DOHH2 (cell line): ENCODE measurements around the gene MIPOL1.
"Not testable (repeated sequence)": the region's sequence is repeated elsewhere in the genome, so short reads cannot be mapped to it uniquely, and the experiment has no call there.

Experiments used
- H3F3A ChIP-seq: fragments of 200-600 bp; sonication (generic), shearing (Covaris generic); 2 replicates; pipeline ENCODE4 v1.6.0; 2016; ENCODE audit warnings: antibody characterized with exemption, mild to moderate bottlenecking; ENCODE audit not compliant: control insufficient read depth, insufficient read depth
- H3K27ac ChIP-seq: fragments of 200-600 bp; sonication (generic); 2 replicates; pipeline ENCODE4 v1.5.1; 2014; ENCODE audit warnings: low read depth, mild to moderate bottlenecking, low read length, moderate library complexity
- H3K27me3 ChIP-seq: fragments of 200-600 bp; sonication (generic); 2 replicates; pipeline ENCODE4 v1.6.1; 2014; ENCODE audit warnings: mild to moderate bottlenecking, low read length, mixed read lengths; ENCODE audit not compliant: control insufficient read depth
- H3K36me3 ChIP-seq: fragments of 200-600 bp; sonication (generic); 2 replicates; pipeline ENCODE4 v1.6.1; 2014; ENCODE audit warnings: mild to moderate bottlenecking, low read length, moderate library complexity, mixed read lengths; ENCODE audit not compliant: control insufficient read depth
- H3K4me1 ChIP-seq: fragments of 200-600 bp; sonication (generic); 2 replicates; pipeline ENCODE4 v1.6.1; 2014; ENCODE audit warnings: mild to moderate bottlenecking, low read length, mixed read lengths; ENCODE audit not compliant: control insufficient read depth
- H3K4me2 ChIP-seq: fragments of 200-600 bp; sonication (generic); 2 replicates; pipeline ENCODE4 v1.6.0; 2014; ENCODE audit warnings: mild to moderate bottlenecking, low read length, moderate library complexity
- H3K4me3 ChIP-seq: fragments of 200-600 bp; sonication (generic); 2 replicates; pipeline ENCODE4 v1.5.1; 2014; ENCODE audit warnings: mild to moderate bottlenecking, low read length, mixed read lengths
- H3K79me2 ChIP-seq: fragments of 200-600 bp; sonication (generic); 2 replicates; pipeline ENCODE4 v1.6.1; 2014; ENCODE audit warnings: mild to moderate bottlenecking, low read length, mixed read lengths; ENCODE audit not compliant: control insufficient read depth
- H3K9me2 ChIP-seq: fragments of 200-600 bp; sonication (generic); replicated peaks from 2 replicates; pipeline ENCODE4 v1.6.1; 2014; ENCODE audit warnings: mild to moderate bottlenecking, low read length, mixed read lengths; ENCODE audit not compliant: control insufficient read depth
- H3K9me3 ChIP-seq: fragments of 200-600 bp; sonication (generic); 2 replicates; pipeline ENCODE4 v1.6.1; 2014; ENCODE audit warnings: antibody characterized with exemption, low read length, mixed read lengths; ENCODE audit not compliant: control insufficient read depth, insufficient read depth
- H4K20me1 ChIP-seq: fragments of 200-600 bp; sonication (generic); 2 replicates; pipeline ENCODE4 v1.6.0; 2014; ENCODE audit warnings: low read depth, mild to moderate bottlenecking, antibody characterized with exemption, low read length, moderate library complexity; ENCODE audit not compliant: control insufficient read depth, insufficient read depth
- CTCF ChIP-seq: fragments of 200-600 bp; sonication (generic); IDR thresholded peaks from one replicate; pipeline ENCODE4 v1.5.1; 2014; ENCODE audit warnings: antibody characterized with exemption, mild to moderate bottlenecking, low read depth, low read length; ENCODE audit not compliant: poor library complexity, severe bottlenecking
- EZH2phosphoT487 ChIP-seq: fragments of 200-600 bp; sonication (generic); IDR thresholded peaks from 2 replicates; pipeline ENCODE4 v1.6.1; 2017; ENCODE audit warnings: borderline replicate concordance, mild to moderate bottlenecking, antibody characterized with exemption, low read length, moderate library complexity, mixed read lengths

The MIPOL1 gene

DNA sequence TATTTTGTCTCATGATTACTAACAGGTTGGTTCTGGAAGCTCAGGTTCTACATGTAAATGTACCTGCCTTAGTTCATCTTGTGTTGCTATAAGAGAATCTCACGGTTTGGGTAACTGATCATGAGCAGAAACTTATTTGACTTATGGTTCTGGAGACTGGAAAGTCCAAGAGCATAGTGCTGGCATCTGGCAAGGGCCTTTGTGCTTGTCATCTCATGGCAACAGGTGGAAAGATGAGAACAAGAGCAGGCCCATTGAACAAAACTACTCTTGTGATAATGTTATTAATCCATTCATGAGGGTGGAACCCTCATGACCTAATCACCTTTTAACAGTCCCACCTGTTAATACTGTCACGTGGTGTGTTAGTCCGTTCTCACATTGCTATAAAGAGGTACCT lies 23.3 kb downstream of the MIPOL1 start:
- no peaks in the 10 kb centered on the region for H4K20me1 ChIP-seq
- H3K4me1 ChIP-seq = no peaks in the 10 kb centered on the region
- H3K79me2 ChIP-seq = no peaks in the 10 kb centered on the region
- H3K27me3 ChIP-seq = no peaks in the 10 kb centered on the region
- H3K9me2 ChIP-seq = no peaks in the 10 kb centered on the region
- TF ChIP-seq EZH2phosphoT487 = no peak
- TF ChIP-seq CTCF = no peak
- no peaks in the 10 kb centered on the region; the same call in 1 of the 2 replicates for H3K9me3 ChIP-seq
- H3K27ac ChIP-seq = no peak overlapping the region
- H3K4me2 ChIP-seq = no peak overlapping the region
- H3F3A ChIP-seq = no peaks in the 10 kb centered on the region
- H3K36me3 ChIP-seq = no peaks in the 10 kb centered on the region
- H3K4me3 ChIP-seq = no peak overlapping the region

GRCh38 chr14:37223947-37224474 lies 26.3 kb downstream of the MIPOL1 start:
- TF ChIP-seq EZH2phosphoT487 = no peak
- TF ChIP-seq CTCF = no peak
- H3K27me3 ChIP-seq = no peaks in the 10 kb centered on the region
- H3K27ac ChIP-seq = no peak overlapping the region
- no peaks in the 10 kb centered on the region for H3F3A ChIP-seq
- H3K4me3 ChIP-seq = no peak overlapping the region
- H3K36me3 ChIP-seq = no peaks in the 10 kb centered on the region
- no peaks in the 10 kb centered on the region for H4K20me1 ChIP-seq
- no peaks in the 10 kb centered on the region for H3K4me1 ChIP-seq
- no peaks in the 10 kb centered on the region; the same call in 1 of the 2 replicates for H3K9me3 ChIP-seq
- H3K9me2 ChIP-seq = no peaks in the 10 kb centered on the region
- H3K79me2 ChIP-seq = no peaks in the 10 kb centered on the region
- no peak overlapping the region for H3K4me2 ChIP-seq

DNA sequence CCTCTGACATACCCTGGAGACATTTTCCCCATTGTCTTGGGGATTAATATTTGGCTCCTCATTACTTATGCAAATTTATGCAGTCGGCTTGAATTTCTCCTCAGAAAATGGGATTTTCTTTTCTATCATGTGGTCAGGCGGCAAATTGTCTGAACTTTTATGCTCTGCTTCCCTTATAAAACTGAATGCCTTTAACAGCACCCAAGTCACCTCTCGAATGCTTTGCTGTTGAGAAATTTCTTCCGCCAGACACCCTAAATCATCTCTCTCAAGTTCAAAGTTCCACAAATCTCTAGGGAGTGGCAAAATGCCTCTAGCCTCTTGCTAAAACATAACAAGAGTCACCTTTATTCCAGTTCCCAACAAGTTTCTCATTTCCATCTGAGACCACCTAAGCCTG lies 27.9 kb downstream of the MIPOL1 start:
- H3K9me2 ChIP-seq, H3K4me1 ChIP-seq, H3K79me2 ChIP-seq, H3K4me2 ChIP-seq, H3K9me3 ChIP-seq, H4K20me1 ChIP-seq, H3K36me3 ChIP-seq, H3F3A ChIP-seq, H3K4me3 ChIP-seq, H3K27me3 ChIP-seq, H3K27ac ChIP-seq: not testable (repeated sequence)

DNA sequence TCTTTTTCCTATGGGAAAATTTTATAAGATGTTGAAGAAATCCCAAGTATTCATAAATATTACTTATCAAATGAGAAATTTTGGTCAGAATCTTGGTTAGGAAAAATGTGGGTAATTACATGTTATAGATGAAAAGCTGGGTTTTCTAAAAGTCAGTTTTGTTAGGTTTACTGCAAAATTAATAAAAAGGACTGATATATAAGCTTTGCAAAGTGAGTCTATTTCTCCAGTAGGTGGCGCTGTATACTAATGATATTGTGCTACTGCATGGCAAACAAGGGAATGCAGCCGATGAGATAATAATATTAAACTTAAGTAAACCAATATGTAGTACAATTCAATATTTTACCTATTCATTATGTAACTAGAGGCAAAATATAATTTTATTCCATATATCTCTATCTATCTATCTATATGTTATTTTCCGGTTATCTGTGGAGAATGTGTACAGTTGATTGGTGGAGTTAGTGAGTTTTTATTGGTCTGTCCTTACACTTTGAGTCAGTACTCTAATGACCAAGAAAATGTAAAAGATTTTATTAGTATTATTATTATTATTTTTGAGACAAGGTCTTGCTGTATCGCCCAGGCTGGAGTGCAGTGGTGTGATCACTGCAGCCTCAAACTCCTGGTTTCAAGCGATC lies 32.9 kb downstream of the MIPOL1 start:
- Histone ChIP-seq H3K79me2 (no peaks in the 10 kb centered on the region), H3K9me2 (no peaks in the 10 kb centered on the region), H3K4me2 (no peak overlapping the region), H4K20me1 (no peaks in the 10 kb centered on the region), H3K36me3 (no peaks in the 10 kb centered on the region), H3K27me3 (no peaks in the 10 kb centered on the region), H3K4me1 (no peaks in the 10 kb centered on the region), H3F3A (no peaks in the 10 kb centered on the region), H3K4me3 (no peak overlapping the region), H3K27ac (no peak overlapping the region), H3K9me3 (no peaks in the 10 kb centered on the region)
- TF ChIP-seq CTCF (peak; percentile 70), EZH2phosphoT487 (no peak)
